Hepatic stellate cell (primary cell): ENCODE measurements around the gene RPS27.

Source experiments
- DNase-seq: peaks from one replicate; pipeline ENCODE4 v3.0.0; 2011; ENCODE audit warnings: low spot score

Gene RPS27

DNA sequence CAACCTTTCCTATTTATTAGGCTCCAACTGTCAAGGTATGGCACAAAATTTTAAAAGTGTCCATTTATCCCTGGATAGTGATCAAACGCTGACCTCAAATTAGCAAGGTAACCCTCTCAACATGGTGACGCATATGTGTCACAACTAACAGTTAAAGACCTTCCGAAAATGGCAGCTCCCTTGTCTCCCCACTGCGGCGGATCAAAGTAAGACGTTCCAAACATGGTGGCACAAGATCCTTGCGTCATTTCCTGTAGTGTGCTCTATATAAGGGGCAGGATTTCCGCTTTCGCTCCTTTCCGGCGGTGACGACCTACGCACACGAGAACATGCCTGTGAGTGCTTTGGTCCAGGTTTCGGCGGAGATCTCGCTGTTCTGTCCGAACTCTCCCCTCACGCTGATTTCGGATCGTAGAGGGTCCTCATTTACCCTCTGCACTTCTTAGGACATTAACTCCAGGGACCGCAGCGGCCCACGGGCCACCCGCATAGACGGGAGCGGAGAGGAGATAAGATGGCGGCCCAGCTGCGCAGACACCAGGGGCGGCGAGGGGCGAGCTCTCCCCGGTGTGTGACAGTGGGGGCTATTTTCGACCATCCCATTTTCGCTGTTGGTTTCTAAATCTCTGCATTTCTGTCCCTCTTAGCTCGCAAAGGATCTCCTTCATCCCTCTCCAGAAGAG, at the start of gene RPS27:
TSS of gene RPS27 (plus strand) at position 295 of the 683 bp plus-strand sequence. CDS start at position 330, 35 bp downstream.
- peak; percentile 96 for DNase-seq

DNA sequence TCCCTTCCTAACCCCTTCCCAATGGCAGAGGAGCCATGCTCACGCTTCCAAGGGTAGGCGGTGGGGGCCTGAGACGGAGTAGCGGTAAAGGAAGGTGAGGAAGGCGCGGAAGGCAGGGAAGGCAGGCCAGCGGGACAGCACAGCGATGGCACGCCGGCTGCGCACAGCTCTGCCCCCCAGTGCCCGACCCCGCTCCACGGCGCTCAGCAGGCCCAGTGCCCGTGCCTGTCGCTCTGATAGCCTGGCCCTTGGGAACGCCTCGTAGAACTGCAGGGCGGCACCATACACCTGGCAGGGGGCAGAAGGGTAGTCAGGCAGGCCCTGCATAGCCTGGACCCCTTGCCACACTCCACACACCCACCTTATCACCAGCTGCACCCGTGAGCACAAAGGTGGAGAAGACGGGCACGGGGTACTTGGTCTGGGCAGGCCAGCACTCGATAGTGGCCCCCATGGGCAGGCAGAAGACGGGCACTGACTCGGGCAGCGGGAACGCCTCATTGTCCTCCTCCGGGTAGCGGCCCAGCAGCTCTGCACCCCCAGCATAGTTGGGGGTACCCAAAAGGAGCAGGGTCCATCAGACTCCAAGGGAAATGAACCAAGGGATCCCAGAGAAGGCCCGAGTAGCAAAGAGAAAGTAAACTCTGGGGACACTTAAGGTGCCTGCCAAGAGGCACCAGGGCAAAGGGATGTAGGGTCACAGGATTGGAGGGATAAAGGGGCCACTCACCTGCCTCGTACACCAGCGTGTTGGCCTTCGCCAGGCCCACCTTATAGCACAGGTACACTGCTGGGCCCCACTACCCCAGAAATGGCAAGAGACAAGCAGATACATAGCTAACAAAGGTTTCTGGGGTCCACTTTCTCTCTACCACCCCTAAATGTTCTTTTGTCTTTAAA, 48.5 kb upstream of the RPS27 start:
- no peak for DNase-seq

DNA sequence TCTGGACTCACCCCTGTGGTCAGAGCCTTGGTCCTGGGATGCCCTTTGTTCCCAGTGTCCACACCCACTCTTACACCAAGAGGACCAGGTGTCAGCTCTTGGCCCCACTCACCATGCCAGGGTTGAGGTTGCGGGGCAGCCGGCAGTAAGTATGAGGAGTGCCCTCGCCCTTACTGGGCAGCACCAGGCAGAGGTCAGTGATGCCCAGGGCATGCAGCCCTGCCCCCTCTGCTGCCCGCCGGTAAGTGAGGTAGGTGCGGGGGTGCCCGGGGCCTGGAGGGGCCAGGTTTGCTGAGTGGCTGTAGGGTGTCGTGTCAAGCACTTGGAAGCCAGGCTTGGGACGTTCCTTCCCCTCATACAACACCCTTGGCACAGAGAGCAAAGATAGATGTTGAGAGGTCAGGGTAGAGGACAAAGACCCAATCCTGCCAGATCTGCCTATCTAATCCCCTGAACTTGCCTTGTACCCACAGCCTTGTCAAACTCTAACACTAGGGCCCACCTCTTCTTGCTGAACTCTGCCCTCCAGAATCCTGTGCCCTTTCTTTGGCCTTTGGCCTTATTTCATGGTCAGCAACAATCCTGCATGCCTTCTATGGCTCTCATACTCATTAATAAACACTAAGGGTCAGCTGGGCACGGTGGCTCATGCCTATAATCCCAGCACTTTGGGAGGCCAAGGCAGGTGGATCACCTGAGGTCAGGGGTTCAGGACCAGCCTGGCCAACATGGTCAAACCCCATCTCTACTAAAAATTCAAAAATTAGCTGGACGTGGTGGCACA, 47.6 kb upstream of the RPS27 start:
- DNase-seq, result no peak

DNA sequence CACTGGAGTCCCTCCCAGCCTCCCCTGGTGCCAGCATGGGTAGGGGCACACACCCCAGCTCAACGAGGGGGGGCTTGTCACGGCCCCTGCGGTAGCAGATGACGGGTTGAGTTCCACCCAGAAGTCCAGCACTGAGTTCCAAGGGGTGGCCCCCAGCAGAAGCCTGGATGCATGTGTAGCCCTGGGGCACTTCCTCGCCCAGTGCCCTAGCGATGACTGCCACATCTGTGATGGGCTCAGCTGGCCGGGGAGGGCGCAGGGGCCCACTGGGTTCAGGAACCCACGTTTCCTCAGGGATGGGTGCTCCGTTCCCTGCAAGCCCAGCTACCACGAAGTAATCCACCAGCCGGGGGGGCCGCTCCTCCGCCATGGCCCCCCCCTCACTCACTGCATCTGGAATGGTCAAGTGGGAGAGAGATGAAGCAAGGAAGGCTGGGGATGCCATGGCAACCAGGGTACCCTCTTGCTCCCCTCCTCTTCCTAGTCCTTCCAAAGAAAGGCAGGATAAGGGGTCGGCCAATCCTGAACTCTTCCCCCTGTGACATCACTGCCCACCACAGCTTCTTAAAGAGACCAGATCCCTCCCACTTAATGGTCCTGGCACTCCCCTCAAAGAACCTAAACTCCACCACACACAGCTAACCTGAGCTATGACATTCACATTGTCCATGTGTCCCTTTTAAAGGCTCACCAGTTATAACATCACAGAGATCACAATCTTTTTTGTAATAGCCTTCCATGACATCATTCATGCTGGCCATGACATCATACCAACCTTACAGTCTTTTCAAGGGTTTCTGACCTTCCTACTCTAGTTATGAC, 46.3 kb upstream of the RPS27 start:
- DNase-seq, result no peak

DNA sequence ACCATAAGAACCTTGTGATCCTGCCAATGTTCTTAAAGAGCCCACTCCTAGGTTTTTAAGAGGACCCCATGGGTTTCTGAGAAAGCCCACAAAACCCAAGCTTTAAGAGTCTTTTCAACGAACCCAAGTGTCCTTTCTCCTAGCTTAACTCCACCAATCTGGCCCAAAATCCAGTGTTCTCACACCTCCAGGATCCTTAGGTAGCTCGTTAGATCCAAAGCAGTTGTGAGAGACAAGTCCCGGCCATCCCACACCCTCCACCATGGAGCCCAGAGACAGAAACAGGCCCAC, 45.8 kb upstream of the RPS27 start:
- no peak for DNase-seq

DNA sequence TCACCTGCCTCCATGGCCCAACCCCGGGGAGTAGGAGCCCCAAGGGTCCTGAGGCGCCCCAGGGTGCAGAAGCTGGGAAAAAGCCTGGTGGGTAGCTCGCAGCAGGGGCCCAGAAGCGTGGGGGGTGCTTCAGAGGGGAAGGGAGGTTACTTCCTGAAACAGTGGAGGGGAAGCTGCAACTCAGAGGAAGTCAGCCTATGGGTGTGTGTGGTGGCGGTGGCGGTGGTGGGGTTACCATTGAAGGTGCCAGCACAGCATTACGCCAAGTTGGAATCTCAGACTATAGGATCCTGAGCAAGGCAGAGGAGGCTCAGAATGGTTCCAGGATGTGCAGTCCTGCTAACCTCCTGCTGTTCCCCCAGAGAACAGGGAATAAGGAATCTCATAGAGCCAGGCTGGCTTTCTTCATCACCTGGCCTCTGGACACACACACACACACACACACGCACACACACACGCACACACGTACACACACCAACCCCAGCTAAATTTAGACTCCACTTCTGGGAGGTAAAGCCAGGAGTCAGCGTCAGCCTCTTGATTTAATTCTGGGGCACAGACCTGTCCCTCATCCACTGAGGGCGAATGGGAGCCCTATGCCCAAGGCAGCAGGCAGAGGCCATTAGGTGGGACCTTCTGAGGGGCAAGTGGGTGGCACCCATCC, 45.3 kb upstream of the RPS27 start:
- DNase-seq, result peak; percentile 58

DNA sequence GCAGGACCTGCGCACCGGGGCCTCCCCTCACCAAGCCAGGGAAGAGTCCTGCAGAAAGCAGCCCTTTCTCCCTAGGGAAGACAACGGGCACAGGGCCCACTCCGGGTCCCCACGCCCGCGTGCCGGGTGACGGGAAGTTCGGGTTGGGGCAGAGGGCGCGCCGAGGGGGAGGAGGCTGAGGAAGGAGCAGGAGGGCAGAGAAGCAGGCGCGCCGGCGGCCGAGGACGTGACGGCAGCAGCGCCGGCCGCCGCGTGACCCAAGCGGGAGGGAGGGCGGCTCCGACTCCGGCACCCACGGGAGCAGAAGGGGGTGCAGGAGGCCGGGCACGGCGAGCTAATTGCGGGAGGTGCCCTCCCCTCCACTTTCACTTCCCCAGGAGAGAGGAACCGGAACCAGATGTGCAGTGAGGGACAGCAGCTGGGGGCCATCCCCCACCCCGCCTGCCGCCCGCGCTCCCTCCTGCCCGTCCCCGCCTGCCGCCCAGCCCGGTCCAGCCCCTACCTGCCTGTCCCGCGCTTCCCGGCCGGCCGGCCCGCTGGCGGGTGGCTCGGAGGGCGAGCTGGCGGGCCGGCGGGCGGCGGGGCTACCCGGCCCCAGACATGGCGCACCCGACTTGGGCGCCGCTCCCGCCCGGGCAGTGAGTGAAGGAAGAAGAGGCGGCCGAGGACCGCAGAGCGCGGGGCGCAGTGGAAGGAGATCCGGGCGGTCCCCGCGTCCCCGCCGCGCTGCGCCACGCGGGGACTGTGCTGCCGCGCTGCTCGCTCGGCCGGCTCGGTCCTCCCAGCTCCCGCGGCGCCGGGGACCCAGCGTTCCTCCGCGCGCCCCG, 44.6 kb upstream of the RPS27 start:
- peak; percentile 79 for DNase-seq

DNA sequence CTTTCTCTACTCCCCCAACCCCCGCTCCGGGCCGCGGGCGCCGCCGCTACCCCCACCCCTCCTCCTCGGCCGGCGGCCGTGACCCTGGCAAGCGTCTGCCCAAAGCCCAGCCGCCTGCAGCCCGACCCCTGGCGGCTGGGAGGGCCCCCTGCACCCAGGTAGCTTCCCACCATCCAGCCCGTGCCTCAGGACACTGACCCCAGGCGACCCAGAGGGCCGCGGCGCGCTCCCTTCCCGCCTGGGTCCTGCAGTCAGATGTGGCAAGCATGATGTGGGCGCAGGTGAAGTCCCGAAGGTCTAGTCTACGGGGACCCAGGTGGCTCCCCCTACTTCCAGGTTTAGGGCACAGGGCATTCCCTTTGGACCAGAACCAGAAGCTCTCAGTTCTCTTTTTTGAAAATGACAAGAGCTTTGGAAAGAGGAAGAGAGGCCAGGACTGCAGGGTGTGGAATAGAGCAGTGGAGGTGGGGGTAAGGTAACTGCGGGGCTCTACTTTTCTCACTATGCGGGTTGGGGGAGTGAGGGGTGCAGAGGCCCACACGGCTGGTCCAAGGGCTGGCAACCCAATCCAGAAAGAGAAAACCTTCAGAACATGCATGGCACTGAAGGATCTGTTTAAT, 43.8 kb upstream of the RPS27 start, which contains the start of gene DENND4B:
TSS of gene DENND4B (minus strand) at position 97 of the 620 bp plus-strand sequence. CDS start 2,344 bp downstream, outside the sequence.
- peak; percentile 98 for DNase-seq

DNA sequence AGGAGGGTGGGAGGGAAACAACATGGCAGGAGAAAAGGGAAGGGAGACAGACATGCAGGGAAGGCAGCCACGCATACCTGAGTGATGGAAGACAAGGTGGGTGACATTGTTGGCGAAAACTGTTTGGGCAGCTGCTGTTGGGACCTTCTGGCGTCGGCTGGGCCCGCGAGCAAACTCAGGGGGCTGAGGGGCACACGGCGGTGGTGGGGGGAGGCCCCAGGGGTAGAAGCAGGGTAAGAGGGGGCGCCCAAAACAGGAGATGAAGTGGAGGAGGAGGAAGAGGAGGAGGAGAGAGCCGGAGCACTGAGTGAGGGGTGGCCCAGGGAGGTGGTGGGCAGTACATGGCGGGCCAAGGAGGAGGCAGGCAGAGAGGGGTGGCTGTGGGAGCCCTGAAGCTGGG, 39.4 kb upstream of the RPS27 start:
- DNase-seq, result no peak

DNA sequence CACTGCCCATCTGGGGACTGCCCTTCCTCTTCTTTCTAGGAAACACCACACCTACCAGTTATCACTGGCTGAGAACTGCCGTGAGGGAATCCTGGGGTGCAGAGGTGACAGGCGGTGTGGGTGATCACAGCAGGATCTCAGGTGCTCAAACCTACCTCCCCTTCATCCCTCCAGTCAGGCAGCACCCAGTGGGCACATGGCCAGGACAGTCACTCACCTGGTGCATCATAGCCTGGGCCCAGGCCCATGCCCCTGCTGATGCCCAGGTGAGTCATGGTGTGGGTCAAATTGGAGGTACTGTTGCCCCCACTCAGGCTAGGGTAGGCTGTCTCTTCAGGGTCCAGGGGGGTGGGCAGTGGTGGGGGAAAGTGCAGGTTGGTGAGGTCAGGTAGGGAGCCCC, 38.8 kb upstream of the RPS27 start:
- DNase-seq, result no peak

DNA sequence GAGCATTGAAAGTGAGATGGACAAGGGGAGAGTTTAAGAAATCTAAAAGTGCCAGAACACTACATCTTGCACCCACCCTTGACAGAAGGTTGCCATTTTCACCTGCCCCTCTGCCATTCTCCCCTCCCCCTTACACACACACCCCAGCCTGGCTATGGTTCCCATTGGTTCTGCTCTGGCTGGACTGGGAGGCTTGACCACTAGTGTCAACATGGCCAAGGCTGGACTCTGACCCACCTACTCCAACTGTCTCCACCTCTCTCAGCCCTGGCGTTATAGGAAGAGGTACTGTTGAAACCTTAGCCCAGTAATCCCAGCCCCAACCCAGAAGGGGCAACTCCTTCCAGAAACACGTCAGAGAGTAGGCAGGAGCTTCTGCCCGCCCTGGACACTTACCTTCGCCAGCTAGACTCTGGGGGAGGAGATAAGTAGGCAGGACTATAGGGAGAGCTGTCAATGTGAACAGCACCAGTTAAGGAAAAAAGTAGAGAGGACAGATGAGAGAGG, 36.6 kb upstream of the RPS27 start:
- no peak for DNase-seq

DNA sequence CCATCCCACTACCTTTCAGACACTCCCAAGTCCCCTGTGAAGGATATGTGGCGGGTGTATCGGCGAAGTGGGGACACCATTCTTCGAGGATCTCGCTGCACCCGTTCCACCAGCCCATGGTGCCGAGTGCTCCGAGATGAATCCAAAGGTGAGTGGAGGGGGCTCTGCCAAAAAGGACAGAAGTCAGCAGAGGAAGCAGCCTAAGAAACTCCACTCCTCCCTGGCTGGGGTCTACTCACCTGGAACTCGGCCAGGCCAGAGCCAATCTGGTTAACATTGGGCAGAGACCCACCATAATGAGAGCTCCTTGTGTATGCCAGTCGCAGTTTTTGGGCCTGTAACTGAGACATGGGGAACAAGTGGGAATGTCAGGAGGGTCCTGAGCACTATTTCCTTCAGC, 35.7 kb upstream of the RPS27 start:
- no peak for DNase-seq

DNA sequence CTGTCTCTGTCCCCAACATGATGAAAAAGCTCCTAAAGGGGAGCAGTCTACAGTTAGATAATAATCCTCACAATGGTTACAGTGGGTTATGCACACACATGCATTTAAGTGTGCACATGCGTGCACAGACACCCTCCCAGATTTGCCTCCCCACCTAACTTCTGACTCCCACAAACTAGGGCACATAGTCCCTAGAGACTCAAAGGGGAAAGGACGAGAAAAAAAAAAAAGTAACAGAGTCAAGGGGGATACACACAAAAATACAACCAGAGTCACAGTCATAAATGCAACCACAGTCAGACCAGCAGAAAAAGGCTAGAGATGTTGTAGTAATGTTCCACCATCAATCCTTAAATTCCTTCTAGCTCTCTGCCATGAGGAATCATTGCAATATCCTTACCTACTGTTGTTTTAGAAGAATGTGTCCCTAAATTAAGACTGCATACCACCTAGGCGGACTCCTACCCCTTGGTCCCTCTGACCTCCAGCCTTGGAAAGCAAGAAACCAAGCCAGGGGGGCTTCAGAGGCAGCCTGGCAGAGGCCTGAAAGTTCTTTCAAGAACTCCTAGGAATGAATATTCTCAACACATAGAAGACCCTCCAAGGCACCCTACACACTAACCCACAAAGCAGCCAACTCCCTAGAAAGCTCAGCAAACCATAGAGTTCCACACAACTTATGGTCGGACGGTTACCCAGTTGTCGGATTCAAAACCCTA, 33.4 kb upstream of the RPS27 start:
- no peak for DNase-seq

DNA sequence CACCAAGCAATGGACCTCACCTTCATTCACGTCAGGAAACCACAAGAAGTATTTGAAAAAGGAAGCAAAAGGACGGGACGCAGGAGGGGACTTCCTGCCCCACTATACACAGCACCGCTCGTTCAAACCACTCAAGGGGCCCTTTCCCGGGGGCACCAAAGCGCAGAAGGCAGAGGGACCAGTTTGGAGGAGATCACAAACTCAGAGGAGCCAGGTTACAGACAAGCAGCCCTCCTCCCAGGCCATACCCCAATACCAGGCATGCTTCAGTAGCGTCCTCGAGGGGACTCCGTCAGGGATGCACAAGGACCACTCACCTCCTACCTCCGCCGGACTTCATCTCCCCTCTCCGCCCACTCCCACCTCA, 32.8 kb upstream of the RPS27 start:
- DNase-seq, result no peak

DNA sequence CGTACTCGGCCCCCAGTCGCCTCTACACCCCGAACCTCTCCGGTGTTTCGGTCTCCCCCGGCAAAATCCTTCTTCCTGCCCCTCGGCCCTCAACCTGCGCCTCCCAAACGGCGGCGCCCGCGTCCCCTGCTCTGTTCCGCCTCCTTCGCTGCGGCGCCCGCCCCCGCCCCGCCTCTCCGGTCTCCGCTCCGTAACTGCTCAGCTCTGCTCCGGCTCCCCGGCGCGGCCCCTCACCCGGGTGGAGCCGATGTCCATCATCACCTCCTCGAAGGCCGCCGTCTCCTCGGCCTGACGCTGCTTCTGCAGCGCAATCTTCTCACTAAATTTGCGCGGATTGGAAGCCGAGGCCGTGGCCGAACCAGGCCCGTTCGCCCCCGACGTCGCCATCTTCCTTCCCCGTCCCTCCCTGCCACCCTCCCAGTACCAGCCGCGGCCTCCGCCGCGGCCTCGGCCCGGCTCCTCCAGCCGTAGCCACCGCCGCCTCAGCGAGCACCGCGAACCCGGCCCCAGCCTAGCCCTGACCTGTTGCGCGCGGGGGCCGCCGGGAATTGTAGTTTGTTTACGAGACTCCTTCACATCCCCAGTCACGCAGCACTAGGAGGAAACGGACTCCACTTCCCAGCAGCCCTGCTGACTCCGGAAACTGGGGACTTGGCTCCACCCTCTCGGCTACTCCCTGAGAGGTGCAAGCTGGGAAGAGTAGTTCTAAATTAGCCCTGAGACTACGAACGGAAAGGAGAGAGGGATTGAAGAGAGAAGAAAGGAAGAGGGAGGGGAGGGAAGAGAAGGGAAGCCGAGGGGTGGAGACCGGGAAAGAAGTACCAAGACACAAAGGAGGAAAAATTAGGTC, 32.2 kb upstream of the RPS27 start, which contains the start of gene CRTC2:
TSS of gene CRTC2 (minus strand) at position 502 of the 850 bp plus-strand sequence. CDS start at position 387, 115 bp downstream.
- DNase-seq, result peak; percentile 100

DNA sequence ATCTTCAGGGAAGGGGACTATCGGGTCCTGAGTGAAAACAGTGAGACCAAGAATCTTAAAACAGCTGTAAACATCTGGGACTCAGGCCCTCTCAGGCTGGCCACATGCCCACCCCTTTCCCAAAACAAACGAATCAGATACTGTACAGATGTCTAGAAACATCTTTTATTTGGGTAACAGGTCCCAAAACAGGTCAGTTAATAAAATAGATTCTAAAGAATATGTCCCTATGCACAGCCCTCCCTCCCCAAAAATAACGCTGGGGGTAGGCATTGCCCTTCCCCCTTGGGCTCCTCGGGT, 31.7 kb upstream of the RPS27 start:
- DNase-seq, result no peak

DNA sequence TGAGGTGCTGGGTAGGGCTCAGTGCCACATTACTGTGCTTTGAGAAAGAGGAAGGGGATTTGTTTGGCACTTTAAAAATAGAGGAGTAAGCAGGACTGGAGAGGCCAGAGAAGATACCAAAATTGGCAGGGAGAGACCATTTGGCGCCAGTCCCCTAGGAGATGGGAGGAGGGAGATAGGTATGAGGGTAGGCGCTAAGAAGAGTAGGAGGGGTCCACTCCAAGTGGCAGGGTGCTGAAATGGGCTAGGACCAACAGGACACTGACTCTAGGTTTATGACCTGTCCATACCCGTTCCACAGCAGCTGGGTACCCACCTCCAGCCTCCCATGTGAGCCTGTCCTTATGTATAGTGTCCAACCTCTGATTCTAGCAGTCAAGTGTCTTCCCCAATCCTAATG, 31.1 kb upstream of the RPS27 start:
- DNase-seq, result no peak

DNA sequence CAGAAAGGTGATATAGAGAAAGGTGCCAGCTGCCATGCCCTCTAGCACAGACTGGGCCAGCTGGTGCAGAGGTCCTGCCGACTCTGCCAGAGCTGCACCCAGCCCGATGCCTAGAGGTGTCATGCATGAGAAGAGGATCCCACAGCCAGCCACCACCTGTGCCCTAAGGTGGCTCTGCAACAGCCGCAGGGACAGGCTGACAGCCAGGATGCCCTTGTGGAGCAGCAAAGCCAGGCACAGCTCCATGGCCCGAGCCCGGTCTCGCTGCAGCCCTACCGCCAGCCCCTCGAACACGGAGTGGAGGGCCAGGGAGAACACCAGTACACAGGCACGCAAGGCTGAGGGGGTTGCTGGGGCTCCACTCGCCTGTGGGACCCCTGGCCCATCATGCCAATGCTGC, 30.4 kb upstream of the RPS27 start:
- no peak for DNase-seq
